ENCODE results near the gene CFTR.
A peak's percentile ranks its signal among the peaks of the same experiment; 100 is the strongest.

The CFTR gene

DNA sequence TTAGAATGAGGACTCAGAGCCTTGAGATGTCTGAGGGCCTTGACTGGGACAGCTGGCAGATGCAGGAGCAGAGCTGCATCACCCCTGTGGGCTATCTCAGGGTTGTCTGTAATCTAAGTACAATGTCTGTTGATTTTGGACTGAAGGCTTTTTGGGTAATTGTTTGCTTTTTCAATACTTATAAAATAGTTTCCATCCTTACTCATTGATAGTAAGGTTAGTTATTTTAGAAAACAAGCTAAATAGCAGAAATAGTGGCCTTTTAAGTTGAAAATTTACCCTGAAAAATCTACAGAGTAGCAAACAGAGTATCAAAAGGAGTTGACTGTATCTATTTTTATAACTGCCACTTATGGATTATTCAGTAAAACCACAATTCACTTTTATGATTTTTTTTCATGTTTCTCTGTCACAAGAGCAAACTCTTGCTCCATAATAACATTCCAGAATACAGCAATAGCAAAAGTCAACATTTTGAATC, 179.7 kb downstream of the CFTR start:
- DNase-seq: no peak
- TF ChIP-seq, protein P1, sequence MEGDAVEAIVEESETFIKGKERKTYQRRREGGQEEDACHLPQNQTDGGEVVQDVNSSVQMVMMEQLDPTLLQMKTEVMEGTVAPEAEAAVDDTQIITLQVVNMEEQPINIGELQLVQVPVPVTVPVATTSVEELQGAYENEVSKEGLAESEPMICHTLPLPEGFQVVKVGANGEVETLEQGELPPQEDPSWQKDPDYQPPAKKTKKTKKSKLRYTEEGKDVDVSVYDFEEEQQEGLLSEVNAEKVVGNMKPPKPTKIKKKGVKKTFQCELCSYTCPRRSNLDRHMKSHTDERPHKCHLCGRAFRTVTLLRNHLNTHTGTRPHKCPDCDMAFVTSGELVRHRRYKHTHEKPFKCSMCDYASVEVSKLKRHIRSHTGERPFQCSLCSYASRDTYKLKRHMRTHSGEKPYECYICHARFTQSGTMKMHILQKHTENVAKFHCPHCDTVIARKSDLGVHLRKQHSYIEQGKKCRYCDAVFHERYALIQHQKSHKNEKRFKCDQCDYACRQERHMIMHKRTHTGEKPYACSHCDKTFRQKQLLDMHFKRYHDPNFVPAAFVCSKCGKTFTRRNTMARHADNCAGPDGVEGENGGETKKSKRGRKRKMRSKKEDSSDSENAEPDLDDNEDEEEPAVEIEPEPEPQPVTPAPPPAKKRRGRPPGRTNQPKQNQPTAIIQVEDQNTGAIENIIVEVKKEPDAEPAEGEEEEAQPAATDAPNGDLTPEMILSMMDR (IDR thresholded peaks at IDR 0.05): no peak
- no peaks in the 10 kb centered on the region for H3K27me3 ChIP-seq
- H3K4me3 ChIP-seq: no peak overlapping the region
- H3K27ac ChIP-seq: peak overlapping the region in 1 of 2 donors; percentile 26
- H3K4me1 ChIP-seq: peaks cover 0 to 19% (median 2%) of the 10 kb centered on the region in 4 donors
- no peaks in the 10 kb centered on the region for H3K9me3 ChIP-seq
- no peaks in the 10 kb centered on the region for H3K36me3 ChIP-seq
- intact Hi-C loops (cut with DNase I; ENCODE audit: low total_unique reads): no loop called here

DNA sequence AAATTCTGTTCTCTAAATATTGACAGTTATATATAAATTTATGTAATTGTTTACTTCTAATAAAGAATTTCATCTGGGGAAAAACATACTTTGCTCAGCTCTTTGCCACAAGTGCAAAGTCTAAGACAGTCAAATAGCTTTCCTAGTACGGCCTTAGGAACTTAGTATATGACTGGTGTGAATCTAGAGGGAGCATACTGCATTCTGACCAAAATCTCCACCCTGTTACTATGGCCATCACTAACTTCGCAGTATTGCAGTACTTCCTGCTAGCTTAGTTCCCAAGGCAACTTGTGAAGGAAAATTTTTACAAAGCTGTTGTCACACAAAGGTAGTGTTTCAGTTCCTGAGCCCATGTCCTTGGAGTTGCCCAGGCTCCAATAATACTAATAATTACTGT, 181.5 kb downstream of the CFTR start:
- no peaks in the 10 kb centered on the region for H3K36me3 ChIP-seq
- H3K27me3 ChIP-seq: no peaks in the 10 kb centered on the region
- intact Hi-C loops (cut with DNase I; ENCODE audit: low total_unique reads): no loop called here
- TF ChIP-seq, protein P1 (IDR thresholded peaks at IDR 0.05): no peak
- H3K4me3 ChIP-seq: no peak overlapping the region
- no peak for DNase-seq
- no peaks in the 10 kb centered on the region for H3K9me3 ChIP-seq
- peaks cover 0 to 19% (median 2%) of the 10 kb centered on the region in 4 donors for H3K4me1 ChIP-seq
- no peak overlapping the region for H3K27ac ChIP-seq

DNA sequence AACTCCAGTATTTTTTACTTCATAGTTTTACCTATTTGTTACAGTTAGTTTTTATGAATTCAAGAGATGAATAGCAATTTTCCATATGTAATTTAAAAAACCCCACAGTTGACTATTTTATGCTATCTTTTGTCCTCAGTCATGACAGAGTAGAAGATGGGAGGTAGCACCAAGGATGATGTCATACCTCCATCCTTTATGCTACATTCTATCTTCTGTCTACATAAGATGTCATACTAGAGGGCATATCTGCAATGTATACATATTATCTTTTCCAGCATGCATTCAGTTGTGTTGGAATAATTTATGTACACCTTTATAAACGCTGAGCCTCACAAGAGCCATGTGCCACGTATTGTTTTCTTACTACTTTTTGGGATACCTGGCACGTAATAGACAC, 184.2 kb downstream of the CFTR start:
- no peak overlapping the region for H3K4me3 ChIP-seq
- no peaks in the 10 kb centered on the region for H3K27me3 ChIP-seq
- H3K27ac ChIP-seq: no peak overlapping the region
- H3K36me3 ChIP-seq: no peaks in the 10 kb centered on the region
- peaks cover 0 to 18% (median 2%) of the 10 kb centered on the region in 4 donors for H3K4me1 ChIP-seq
- H3K9me3 ChIP-seq: no peaks in the 10 kb centered on the region
- intact Hi-C loops (cut with DNase I; ENCODE audit: low total_unique reads): no loop called here
- DNase-seq: no peak
- TF ChIP-seq, protein P1 (IDR thresholded peaks at IDR 0.05): no peak

DNA sequence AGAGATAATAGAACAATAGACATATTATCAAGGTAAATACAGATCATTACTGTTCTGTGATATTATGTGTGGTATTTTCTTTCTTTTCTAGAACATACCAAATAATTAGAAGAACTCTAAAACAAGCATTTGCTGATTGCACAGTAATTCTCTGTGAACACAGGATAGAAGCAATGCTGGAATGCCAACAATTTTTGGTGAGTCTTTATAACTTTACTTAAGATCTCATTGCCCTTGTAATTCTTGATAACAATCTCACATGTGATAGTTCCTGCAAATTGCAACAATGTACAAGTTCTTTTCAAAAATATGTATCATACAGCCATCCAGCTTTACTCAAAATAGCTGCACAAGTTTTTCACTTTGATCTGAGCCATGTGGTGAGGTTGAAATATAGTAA, 185.5 kb downstream of the CFTR start:
- Histone ChIP-seq H3K4me3 (no peak overlapping the region), H3K9me3 (no peaks in the 10 kb centered on the region), H3K27me3 (no peaks in the 10 kb centered on the region), H3K36me3 (no peaks in the 10 kb centered on the region), H3K4me1 (peaks cover 0 to 5% (median under 1%) of the 10 kb centered on the region in 4 donors), H3K27ac (no peak overlapping the region)
- intact Hi-C loops (cut with DNase I; ENCODE audit: low total_unique reads): no loop called here
- DNase-seq: no peak
- TF ChIP-seq, protein P1 (IDR thresholded peaks at IDR 0.05): no peak

DNA sequence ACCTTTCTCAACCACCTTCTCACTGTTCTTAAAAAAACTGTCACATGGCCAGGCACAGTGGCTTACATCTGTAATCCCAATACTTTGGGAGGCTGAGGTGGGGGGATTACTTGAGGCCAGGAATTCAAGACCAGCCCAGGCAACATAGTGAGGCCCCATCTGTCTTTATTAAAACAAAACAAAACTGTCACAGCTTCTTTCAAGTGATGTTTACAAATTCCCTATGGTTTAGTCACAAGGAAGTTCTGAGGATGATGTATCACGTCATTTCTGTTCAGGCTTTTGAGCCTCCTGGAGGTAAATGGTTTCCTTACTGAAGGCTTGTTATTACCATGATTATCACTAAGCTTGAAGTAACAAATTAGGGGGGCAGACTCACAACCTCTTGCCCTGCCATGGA, 186.2 kb downstream of the CFTR start:
- H3K9me3 ChIP-seq: no peaks in the 10 kb centered on the region
- intact Hi-C loops (cut with DNase I; ENCODE audit: low total_unique reads): no loop called here
- no peak for DNase-seq
- no peaks in the 10 kb centered on the region for H3K4me1 ChIP-seq
- TF ChIP-seq, protein P1 (IDR thresholded peaks at IDR 0.05): no peak
- no peaks in the 10 kb centered on the region for H3K27me3 ChIP-seq
- H3K27ac ChIP-seq: no peak overlapping the region
- H3K36me3 ChIP-seq: no peaks in the 10 kb centered on the region
- H3K4me3 ChIP-seq: no peak overlapping the region

DNA sequence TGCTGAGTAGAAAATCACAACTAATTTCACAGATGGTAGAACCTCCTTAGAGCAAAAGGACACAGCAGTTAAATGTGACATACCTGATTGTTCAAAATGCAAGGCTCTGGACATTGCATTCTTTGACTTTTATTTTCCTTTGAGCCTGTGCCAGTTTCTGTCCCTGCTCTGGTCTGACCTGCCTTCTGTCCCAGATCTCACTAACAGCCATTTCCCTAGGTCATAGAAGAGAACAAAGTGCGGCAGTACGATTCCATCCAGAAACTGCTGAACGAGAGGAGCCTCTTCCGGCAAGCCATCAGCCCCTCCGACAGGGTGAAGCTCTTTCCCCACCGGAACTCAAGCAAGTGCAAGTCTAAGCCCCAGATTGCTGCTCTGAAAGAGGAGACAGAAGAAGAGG, 186.9 kb downstream of the CFTR start:
- Histone ChIP-seq H3K9me3 (no peaks in the 10 kb centered on the region), H3K27me3 (no peaks in the 10 kb centered on the region), H3K4me3 (no peak overlapping the region), H3K36me3 (no peaks in the 10 kb centered on the region), H3K4me1 (no peaks in the 10 kb centered on the region), H3K27ac (no peak overlapping the region)
- DNase-seq: no peak
- TF ChIP-seq, protein P1 (IDR thresholded peaks at IDR 0.05): no peak
- intact Hi-C loops (cut with DNase I; ENCODE audit: low total_unique reads): no loop called here
